SK-N-SH treated with all-trans-retinoic acid at 6 μM for 48 hours (cell line): ENCODE results near the gene NUDT4.

Experiments used
- ATAC-seq: fragments of 200-7000 bp; cut with Tn5 transposase; 3 replicates; pipeline ENCODE4 v1.9.1; 2020; ENCODE audit warnings: mild to moderate bottlenecking, moderate library complexity
- BACH2 ChIP-seq: fragments of 250-450 bp; sonication (Bioruptor Pico); IDR thresholded peaks from 2 replicates; pipeline ENCODE4 v1.9.0; 2021; ENCODE audit warnings: mild to moderate bottlenecking, borderline replicate concordance
- CREB5 ChIP-seq: fragments of 250-450 bp; sonication (Bioruptor Pico); IDR thresholded peaks from 2 replicates; pipeline ENCODE4 v1.5.1; 2020; ENCODE audit warnings: low read depth, mild to moderate bottlenecking, moderate library complexity
- CSDC2 ChIP-seq: fragments of 250-450 bp; sonication (Bioruptor Pico); IDR thresholded peaks from 2 replicates; pipeline ENCODE4 v1.5.0; 2020; ENCODE audit warnings: mild to moderate bottlenecking, moderate library complexity
- ISL1 ChIP-seq: fragments of 250-450 bp; sonication (Bioruptor Pico); IDR thresholded peaks from 2 replicates; pipeline ENCODE4 v2.1.2; 2022; ENCODE audit warnings: mild to moderate bottlenecking, moderate library complexity
- PPARA ChIP-seq: fragments of 250-450 bp; sonication (Bioruptor Pico); IDR thresholded peaks from 2 replicates; pipeline ENCODE4 v1.5.0; 2020; ENCODE audit warnings: mild to moderate bottlenecking, borderline replicate concordance
- RARB ChIP-seq: fragments of 250-450 bp; sonication (Bioruptor Pico); IDR thresholded peaks from 2 replicates; pipeline ENCODE4 v1.8.0; 2021; ENCODE audit warnings: mild to moderate bottlenecking, moderate library complexity
- SNAI2 ChIP-seq: fragments of 250-450 bp; sonication (Bioruptor Pico); IDR thresholded peaks from 2 replicates; pipeline ENCODE4 v1.5.0; 2020; ENCODE audit warnings: mild to moderate bottlenecking, moderate library complexity
- TCF4 ChIP-seq: fragments of 250-450 bp; sonication (Bioruptor Pico); IDR thresholded peaks from 2 replicates; pipeline ENCODE4 v1.8.0; 2021; ENCODE audit warnings: mild to moderate bottlenecking, moderate library complexity, borderline replicate concordance
- TOX ChIP-seq: fragments of 250-450 bp; sonication (Bioruptor Pico); IDR thresholded peaks from 2 replicates; pipeline ENCODE4 v1.8.0; 2021; ENCODE audit warnings: mild to moderate bottlenecking, moderate library complexity, borderline replicate concordance
- TSHZ2 ChIP-seq: fragments of 250-450 bp; sonication (Bioruptor Pico); IDR thresholded peaks from 2 replicates; pipeline ENCODE4 v1.5.0; 2020; ENCODE audit warnings: mild to moderate bottlenecking, moderate library complexity
- ZC3H10 ChIP-seq: fragments of 250-450 bp; sonication (Bioruptor Pico); IDR thresholded peaks from 2 replicates; pipeline ENCODE4 v1.5.1; 2021; ENCODE audit warnings: mild to moderate bottlenecking, moderate library complexity
- ZFP3 ChIP-seq: fragments of 250-450 bp; sonication (Bioruptor Pico); IDR thresholded peaks from 2 replicates; pipeline ENCODE4 v1.5.0; 2020; ENCODE audit warnings: mild to moderate bottlenecking, moderate library complexity
- ZFP30 ChIP-seq: fragments of 450-650 bp; formaldehyde crosslinking; IDR thresholded peaks from 2 replicates; pipeline ENCODE4 v1.5.0; 2022; ENCODE audit warnings: mild to moderate bottlenecking, moderate library complexity
- ZNF565 ChIP-seq: fragments of 450-650 bp; formaldehyde crosslinking; conservative IDR thresholded peaks from 2 replicates; pipeline ENCODE4 v1.5.0; 2020; ENCODE audit warnings: low read depth, mild to moderate bottlenecking, moderate library complexity
- ZNF70 ChIP-seq: fragments of 450-650 bp; formaldehyde crosslinking; IDR thresholded peaks from 2 replicates; pipeline ENCODE4 v1.5.0; 2020; ENCODE audit warnings: mild to moderate bottlenecking, moderate library complexity
- TF ChIP-seq, protein P1 (sequence below): fragments of 250-450 bp; sonication (Bioruptor Pico); IDR thresholded peaks from 2 replicates; pipeline ENCODE4 v1.5.1; 2021; ENCODE audit warnings: mild to moderate bottlenecking, moderate library complexity
- TF ChIP-seq, protein P2 (sequence below): fragments of 250-450 bp; sonication (Bioruptor Pico); IDR thresholded peaks from 2 replicates; pipeline ENCODE4 v1.8.0; 2021; ENCODE audit warnings: low read depth, mild to moderate bottlenecking, moderate library complexity, borderline replicate concordance
- TF ChIP-seq, protein P3 (sequence below): fragments of 250-450 bp; sonication (Bioruptor Pico); IDR thresholded peaks from 2 replicates; pipeline ENCODE4 v1.8.0; 2020; ENCODE audit warnings: mild to moderate bottlenecking, moderate library complexity, borderline replicate concordance

NUDT4 gene

DNA sequence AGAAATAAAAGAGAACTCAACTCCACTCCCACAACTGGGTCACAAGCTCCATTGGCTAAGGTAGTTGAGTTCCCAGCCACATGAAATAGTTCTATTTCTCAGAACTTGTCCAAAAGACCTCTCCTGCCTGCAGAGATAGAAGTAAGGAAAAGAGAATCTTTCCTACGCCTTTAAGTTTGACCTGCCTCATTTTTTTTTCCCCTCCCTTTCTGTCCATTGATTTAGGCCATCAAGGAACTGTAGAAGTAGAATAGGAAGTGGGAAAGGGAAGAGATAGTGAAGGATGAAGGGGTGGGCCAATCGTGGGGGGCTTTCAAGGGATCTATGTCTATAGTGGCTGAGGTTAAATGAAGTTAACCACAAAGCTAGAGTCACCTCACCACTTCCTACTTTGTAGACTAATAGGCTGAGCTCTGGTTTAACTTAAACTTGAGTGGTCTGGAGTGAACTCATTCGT is 13.9 kb upstream of the NUDT4 start:
- no peak for TF ChIP-seq ISL1 (CRISPR knock-in tag)
- TF ChIP-seq ZC3H10 (CRISPR knock-in tag) = no peak
- TF ChIP-seq BACH2 (CRISPR knock-in tag) = no peak
- no peak for TF ChIP-seq ZFP30 (CRISPR knock-in tag)
- TF ChIP-seq ZNF565 (CRISPR knock-in tag) = no peak
- no peak for TF ChIP-seq CSDC2
- TF ChIP-seq, protein P1, sequence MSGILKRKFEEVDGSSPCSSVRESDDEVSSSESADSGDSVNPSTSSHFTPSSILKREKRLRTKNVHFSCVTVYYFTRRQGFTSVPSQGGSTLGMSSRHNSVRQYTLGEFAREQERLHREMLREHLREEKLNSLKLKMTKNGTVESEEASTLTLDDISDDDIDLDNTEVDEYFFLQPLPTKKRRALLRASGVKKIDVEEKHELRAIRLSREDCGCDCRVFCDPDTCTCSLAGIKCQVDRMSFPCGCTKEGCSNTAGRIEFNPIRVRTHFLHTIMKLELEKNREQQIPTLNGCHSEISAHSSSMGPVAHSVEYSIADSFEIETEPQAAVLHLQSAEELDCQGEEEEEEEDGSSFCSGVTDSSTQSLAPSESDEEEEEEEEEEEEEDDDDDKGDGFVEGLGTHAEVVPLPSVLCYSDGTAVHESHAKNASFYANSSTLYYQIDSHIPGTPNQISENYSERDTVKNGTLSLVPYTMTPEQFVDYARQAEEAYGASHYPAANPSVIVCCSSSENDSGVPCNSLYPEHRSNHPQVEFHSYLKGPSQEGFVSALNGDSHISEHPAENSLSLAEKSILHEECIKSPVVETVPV = no peak
- no peak for TF ChIP-seq TCF4 (CRISPR knock-in tag)
- no peak for TF ChIP-seq SNAI2
- TF ChIP-seq PPARA = no peak
- TF ChIP-seq, protein P2, sequence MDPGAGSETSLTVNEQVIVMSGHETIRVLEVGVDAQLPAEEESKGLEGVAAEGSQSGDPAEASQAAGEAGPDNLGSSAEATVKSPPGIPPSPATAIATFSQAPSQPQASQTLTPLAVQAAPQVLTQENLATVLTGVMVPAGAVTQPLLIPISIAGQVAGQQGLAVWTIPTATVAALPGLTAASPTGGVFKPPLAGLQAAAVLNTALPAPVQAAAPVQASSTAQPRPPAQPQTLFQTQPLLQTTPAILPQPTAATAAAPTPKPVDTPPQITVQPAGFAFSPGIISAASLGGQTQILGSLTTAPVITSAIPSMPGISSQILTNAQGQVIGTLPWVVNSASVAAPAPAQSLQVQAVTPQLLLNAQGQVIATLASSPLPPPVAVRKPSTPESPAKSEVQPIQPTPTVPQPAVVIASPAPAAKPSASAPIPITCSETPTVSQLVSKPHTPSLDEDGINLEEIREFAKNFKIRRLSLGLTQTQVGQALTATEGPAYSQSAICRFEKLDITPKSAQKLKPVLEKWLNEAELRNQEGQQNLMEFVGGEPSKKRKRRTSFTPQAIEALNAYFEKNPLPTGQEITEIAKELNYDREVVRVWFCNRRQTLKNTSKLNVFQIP = no peak
- no peak for TF ChIP-seq TOX (CRISPR knock-in tag)
- TF ChIP-seq RARB (CRISPR knock-in tag) = no peak
- TF ChIP-seq ZNF70 (CRISPR knock-in tag) = no peak
- TF ChIP-seq, protein P3, sequence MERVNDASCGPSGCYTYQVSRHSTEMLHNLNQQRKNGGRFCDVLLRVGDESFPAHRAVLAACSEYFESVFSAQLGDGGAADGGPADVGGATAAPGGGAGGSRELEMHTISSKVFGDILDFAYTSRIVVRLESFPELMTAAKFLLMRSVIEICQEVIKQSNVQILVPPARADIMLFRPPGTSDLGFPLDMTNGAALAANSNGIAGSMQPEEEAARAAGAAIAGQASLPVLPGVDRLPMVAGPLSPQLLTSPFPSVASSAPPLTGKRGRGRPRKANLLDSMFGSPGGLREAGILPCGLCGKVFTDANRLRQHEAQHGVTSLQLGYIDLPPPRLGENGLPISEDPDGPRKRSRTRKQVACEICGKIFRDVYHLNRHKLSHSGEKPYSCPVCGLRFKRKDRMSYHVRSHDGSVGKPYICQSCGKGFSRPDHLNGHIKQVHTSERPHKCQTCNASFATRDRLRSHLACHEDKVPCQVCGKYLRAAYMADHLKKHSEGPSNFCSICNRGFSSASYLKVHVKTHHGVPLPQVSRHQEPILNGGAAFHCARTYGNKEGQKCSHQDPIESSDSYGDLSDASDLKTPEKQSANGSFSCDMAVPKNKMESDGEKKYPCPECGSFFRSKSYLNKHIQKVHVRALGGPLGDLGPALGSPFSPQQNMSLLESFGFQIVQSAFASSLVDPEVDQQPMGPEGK (CRISPR knock-in tag) = no peak
- no peak for TF ChIP-seq ZFP3 (CRISPR knock-in tag)
- TF ChIP-seq, all 23 proteins: peak for 0
- no peak for ATAC-seq

- no peak for ATAC-seq
Measured at GRCh38 chr12:93365616-93366405, 11.9 kb upstream of the NUDT4 start.

More at GRCh38 chr12:93365616-93366405, 11.9 kb upstream of the NUDT4 start:
- TF ChIP-seq TOX (CRISPR knock-in tag) (no peak), ZFP3 (CRISPR knock-in tag) (no peak), TSHZ2 (no peak), CREB5 (CRISPR knock-in tag) (no peak), TCF4 (CRISPR knock-in tag) (no peak), BACH2 (CRISPR knock-in tag) (no peak), ZNF565 (CRISPR knock-in tag) (no peak)
- TF ChIP-seq, protein P3 (CRISPR knock-in tag) = no peak
- TF ChIP-seq, protein P2 = no peak
